GM12878 (cell line): ENCODE results near the gene PTPRU.

Experiments used
- ELK1 ChIP-seq: IDR thresholded peaks from 2 replicates; pipeline ENCODE4 v1.6.1; 2012; ENCODE audit warnings: low read depth, low read length, improper control_type of control experiment
- EP300 ChIP-seq, 2 experiments: fragments of 150-350 bp in 1 of 2; IDR thresholded peaks; 2 replicates each; pipeline ENCODE4 v1.6.1; 2011 to 2012; ENCODE audit warnings: low read depth in 2 of 2, low read length in 2 of 2, borderline replicate concordance in 1 of 2, improper control_type of control experiment in 1 of 2, inconsistent platforms in 1 of 2; ENCODE audit not compliant: control insufficient read depth in 1 of 2
- MXI1 ChIP-seq: fragments of 150-350 bp; IDR thresholded peaks from 2 replicates; pipeline ENCODE4 v1.6.1; 2011; ENCODE audit warnings: low read depth, mild to moderate bottlenecking, inconsistent platforms, low read length, improper control_type of control experiment
- MYC ChIP-seq: IDR thresholded peaks from 2 replicates; pipeline ENCODE4 v1.6.1; 2011; ENCODE audit warnings: mild to moderate bottlenecking, low read length, moderate library complexity, inconsistent platforms; ENCODE audit not compliant: insufficient read depth, insufficient replicate concordance, insufficient read length, severe bottlenecking
- POLR2A ChIP-seq: IDR thresholded peaks from 2 replicates; pipeline ENCODE4 v1.6.1; 2011; ENCODE audit warnings: low read depth, mild to moderate bottlenecking, low read length
- POLR2AphosphoS5 ChIP-seq: IDR thresholded peaks from 2 replicates; pipeline ENCODE4 v1.6.1; 2011; ENCODE audit warnings: mild to moderate bottlenecking, low read length, inconsistent platforms
- RAD21 ChIP-seq: IDR thresholded peaks from 2 replicates; pipeline ENCODE4 v1.6.1; 2011; ENCODE audit warnings: mild to moderate bottlenecking, low read depth, low read length, moderate library complexity; ENCODE audit not compliant: insufficient read depth
- TARDBP ChIP-seq: IDR thresholded peaks from 2 replicates; pipeline ENCODE4 v1.6.1; 2016; ENCODE audit warnings: borderline replicate concordance
- YBX1 ChIP-seq: fragments of 450-650 bp; IDR thresholded peaks from 2 replicates; pipeline ENCODE4 v1.6.1; 2016; ENCODE audit warnings: antibody characterized with exemption
- ZBTB11 ChIP-seq: fragments of 450-650 bp; formaldehyde crosslinking; IDR thresholded peaks from 2 replicates; pipeline ENCODE4 v1.5.0; 2022; ENCODE audit warnings: mild to moderate bottlenecking, missing genetic modification characterization
- ZNF274 ChIP-seq: IDR thresholded peaks from one replicate; pipeline ENCODE4 v1.8.0; 2011; ENCODE audit not compliant: insufficient read length, insufficient read depth
- TF ChIP-seq, protein P1 (sequence below), 3 experiments: IDR thresholded peaks in 2 of 3; conservative IDR thresholded peaks in 1 of 3; 2 replicates each; pipeline ENCODE4 v1.5.1; 2011; ENCODE audit warnings: low read depth in 3 of 3, low read length in 3 of 3, mild to moderate bottlenecking in 3 of 3, control low read depth in 2 of 3, moderate library complexity in 2 of 3, inconsistent platforms in 1 of 3, mixed read lengths in 1 of 3; ENCODE audit not compliant: control insufficient read depth in 2 of 3, insufficient read depth in 1 of 3; ENCODE audit errors: extremely low read depth in 1 of 3
- TF ChIP-seq, protein P2 (sequence below): IDR thresholded peaks from 2 replicates; pipeline ENCODE4 v1.6.1; 2012; ENCODE audit warnings: low read length, inconsistent platforms

- TF ChIP-seq MYC (no peak), YBX1 (no peak), POLR2A (no peak), ZNF274 (no peak), ZBTB11 (no peak), TARDBP (no peak), MXI1 (no peak), ELK1 (no peak), RAD21 (no peak), POLR2AphosphoS5 (no peak), EP300 (IDR thresholded peaks at IDR 0.05; ENCODE audit: borderline replicate concordance in 1 of 2, control insufficient read depth in 1 of 2, low read depth in 2 of 2, low read length in 2 of 2) (no peak)
- TF ChIP-seq, protein P1, sequence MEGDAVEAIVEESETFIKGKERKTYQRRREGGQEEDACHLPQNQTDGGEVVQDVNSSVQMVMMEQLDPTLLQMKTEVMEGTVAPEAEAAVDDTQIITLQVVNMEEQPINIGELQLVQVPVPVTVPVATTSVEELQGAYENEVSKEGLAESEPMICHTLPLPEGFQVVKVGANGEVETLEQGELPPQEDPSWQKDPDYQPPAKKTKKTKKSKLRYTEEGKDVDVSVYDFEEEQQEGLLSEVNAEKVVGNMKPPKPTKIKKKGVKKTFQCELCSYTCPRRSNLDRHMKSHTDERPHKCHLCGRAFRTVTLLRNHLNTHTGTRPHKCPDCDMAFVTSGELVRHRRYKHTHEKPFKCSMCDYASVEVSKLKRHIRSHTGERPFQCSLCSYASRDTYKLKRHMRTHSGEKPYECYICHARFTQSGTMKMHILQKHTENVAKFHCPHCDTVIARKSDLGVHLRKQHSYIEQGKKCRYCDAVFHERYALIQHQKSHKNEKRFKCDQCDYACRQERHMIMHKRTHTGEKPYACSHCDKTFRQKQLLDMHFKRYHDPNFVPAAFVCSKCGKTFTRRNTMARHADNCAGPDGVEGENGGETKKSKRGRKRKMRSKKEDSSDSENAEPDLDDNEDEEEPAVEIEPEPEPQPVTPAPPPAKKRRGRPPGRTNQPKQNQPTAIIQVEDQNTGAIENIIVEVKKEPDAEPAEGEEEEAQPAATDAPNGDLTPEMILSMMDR (IDR thresholded peaks at IDR 0.05 in 2 of 3, conservative IDR thresholded peaks at IDR 0.05 in 1 of 3; ENCODE audit: control insufficient read depth in 2 of 3, extremely low read depth in 1 of 3, insufficient read depth in 1 of 3, low read depth in 3 of 3, low read length in 3 of 3), result no peak
- TF ChIP-seq, protein P2, sequence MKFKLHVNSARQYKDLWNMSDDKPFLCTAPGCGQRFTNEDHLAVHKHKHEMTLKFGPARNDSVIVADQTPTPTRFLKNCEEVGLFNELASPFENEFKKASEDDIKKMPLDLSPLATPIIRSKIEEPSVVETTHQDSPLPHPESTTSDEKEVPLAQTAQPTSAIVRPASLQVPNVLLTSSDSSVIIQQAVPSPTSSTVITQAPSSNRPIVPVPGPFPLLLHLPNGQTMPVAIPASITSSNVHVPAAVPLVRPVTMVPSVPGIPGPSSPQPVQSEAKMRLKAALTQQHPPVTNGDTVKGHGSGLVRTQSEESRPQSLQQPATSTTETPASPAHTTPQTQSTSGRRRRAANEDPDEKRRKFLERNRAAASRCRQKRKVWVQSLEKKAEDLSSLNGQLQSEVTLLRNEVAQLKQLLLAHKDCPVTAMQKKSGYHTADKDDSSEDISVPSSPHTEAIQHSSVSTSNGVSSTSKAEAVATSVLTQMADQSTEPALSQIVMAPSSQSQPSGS, result no peak
These were observed 27.1 kb upstream of the PTPRU start for GRCh38 chr1:29209173-29209572.
